Psoas muscle (tissue), 8 donors: Measurements from ENCODE around the gene LHCGR. TPM values are rescaled to one million over a fixed set of nuclear protein-coding genes. Genes with fewer than 3 reads are reported as not detected.
"Not testable (repeated sequence)": the region's sequence is repeated elsewhere in the genome, so short reads cannot be mapped to it uniquely, and the experiment has no call there.

Source experiments
- ATAC-seq, 4 donors: fragments of 200-7000 bp; cut with Tn5 transposase; one replicate each; pipeline ENCODE4 v1.9.1; 2020; ENCODE audit warnings: moderate library complexity in 3 of 4, mild to moderate bottlenecking in 2 of 4
- DNase-seq, 2 donors: peaks; one replicate each; pipeline ENCODE4 v3.0.0-alpha.2; 2020
- H3K27ac ChIP-seq: fragments of 200-600 bp; one replicate; pipeline ENCODE4 v1.8.0; 2022
- H3K27me3 ChIP-seq, 3 donors: fragments of 200-600 bp in 1 of 3; one replicate each; pipeline versions ENCODE4 v1.6.1 to v1.8.0; 2013 to 2022; ENCODE audit warnings: low read length in 2 of 3, mild to moderate bottlenecking in 2 of 3, moderate library complexity in 1 of 3; ENCODE audit not compliant: insufficient read depth in 3 of 3
- H3K36me3 ChIP-seq, 2 donors: fragments of 200-600 bp in 1 of 2; one replicate each; pipeline versions ENCODE4 v1.6.1 to v1.8.0; 2013 to 2022; ENCODE audit warnings: low read depth in 1 of 2, mild to moderate bottlenecking in 1 of 2, moderate library complexity in 1 of 2; ENCODE audit not compliant: insufficient read depth in 1 of 2
- H3K4me1 ChIP-seq: fragments of 200-600 bp; one replicate; pipeline ENCODE4 v1.8.0; 2022
- H3K4me3 ChIP-seq: fragments of 200-600 bp; one replicate; pipeline ENCODE4 v1.8.0; 2022; ENCODE audit warnings: mild to moderate bottlenecking
- H3K9me3 ChIP-seq: fragments of 200-600 bp; one replicate; pipeline ENCODE4 v1.8.0; 2022
- whole genome bisulfite sequencing, 3 donors: extraction: QIAGEN DNeasy Blood & Tissue Kit; methylation state at CpG; one replicate each; pipeline versions ENCODE4 v1.1.6 to v1.1.7; 2013; 5-methylcytosine and 5-hydroxymethylcytosine counted together
- intact Hi-C, 2 donors: fragments of 100-400 bp; cut with DNase I; formaldehyde crosslinking; loops; one replicate each; pipeline versions ENCODE4 v1.11.0 to v1.14.2; 2022
- polyA plus RNA-seq, 3 donors: library from polyadenylated mRNA; stranded (reverse); fragments of 200-250 nt; gene quantifications; one replicate each; pipeline ENCODE4 v1.2.3, GENCODE V29; 2013
- total RNA-seq, 4 donors: library from RNA; stranded (reverse); fragmentation: NEBNext Ultra II Directional in 2 of 4; extraction: Animal tissue kit (Norgen Biotek cat#: 25700) in 2 of 4; gene quantifications; one replicate each; pipeline versions ENCODE4 v1.2.1 to v1.2.4, GENCODE V29; 2021 to 2023
- TF ChIP-seq, protein P1 (sequence below): fragments of 200-600 bp; IDR thresholded peaks from one replicate; pipeline ENCODE4 v1.8.0; 2022; ENCODE audit warnings: antibody characterized with exemption
- donor health status: healthy with polysubstance abuse.
- donor health status: DM: no; HTN: no; CAD: no; lungs with moderate emphysema.
- donor health status: Bipolar disorder and iron deficiency.
- donor health status: healthy.
- donor health status: DM: yes; HTN: yes; CAD: no.
- donor health status: DM: no; HTN: no; CAD: no.
- donor health status: DM: no; HTN: no; CAD: no.
- donor health status: DM: yes; HTN: yes; CAD: no.

LHCGR gene
- total and polyA plus RNA-seq, 7 donors: 0.01 to 0.04 (median 0.03) TPM; not detected in 4

DNA sequence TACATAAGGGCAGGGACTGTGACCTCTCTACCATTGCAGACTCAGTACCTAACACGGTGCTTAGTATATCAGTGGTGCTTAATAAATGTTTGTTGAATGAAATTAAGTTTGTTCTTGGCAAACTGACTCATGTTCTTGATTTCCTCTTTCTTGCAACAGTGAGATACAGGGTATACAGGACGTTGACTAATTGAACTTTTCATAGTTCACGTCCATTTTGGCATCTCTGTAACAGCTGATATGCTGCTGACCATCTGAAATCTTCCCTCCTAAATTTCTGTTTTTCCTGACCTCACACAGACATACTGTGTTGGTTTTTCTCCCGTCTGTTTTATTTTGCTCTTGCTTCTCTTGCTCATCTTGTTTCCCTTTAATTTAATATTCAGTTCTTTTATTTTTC, 44.2 kb downstream of the LHCGR start:
- H3K9me3 ChIP-seq: no peaks in the 10 kb centered on the region
- H3K4me3 ChIP-seq: no peak overlapping the region
- H3K27ac ChIP-seq: no peak overlapping the region
- H3K36me3 ChIP-seq: no peaks in the 10 kb centered on the region
- DNase-seq (no peak), ATAC-seq (no peak)
- TF ChIP-seq, protein P1, sequence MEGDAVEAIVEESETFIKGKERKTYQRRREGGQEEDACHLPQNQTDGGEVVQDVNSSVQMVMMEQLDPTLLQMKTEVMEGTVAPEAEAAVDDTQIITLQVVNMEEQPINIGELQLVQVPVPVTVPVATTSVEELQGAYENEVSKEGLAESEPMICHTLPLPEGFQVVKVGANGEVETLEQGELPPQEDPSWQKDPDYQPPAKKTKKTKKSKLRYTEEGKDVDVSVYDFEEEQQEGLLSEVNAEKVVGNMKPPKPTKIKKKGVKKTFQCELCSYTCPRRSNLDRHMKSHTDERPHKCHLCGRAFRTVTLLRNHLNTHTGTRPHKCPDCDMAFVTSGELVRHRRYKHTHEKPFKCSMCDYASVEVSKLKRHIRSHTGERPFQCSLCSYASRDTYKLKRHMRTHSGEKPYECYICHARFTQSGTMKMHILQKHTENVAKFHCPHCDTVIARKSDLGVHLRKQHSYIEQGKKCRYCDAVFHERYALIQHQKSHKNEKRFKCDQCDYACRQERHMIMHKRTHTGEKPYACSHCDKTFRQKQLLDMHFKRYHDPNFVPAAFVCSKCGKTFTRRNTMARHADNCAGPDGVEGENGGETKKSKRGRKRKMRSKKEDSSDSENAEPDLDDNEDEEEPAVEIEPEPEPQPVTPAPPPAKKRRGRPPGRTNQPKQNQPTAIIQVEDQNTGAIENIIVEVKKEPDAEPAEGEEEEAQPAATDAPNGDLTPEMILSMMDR: no peak
- WGBS, 3 donors: 39 to 46% (median 43%) methylated on average over 4 of the region's 4 CpGs
- no peaks in the 10 kb centered on the region for H3K27me3 ChIP-seq
- intact Hi-C loops: no loop called here
- no peaks in the 10 kb centered on the region for H3K4me1 ChIP-seq

DNA sequence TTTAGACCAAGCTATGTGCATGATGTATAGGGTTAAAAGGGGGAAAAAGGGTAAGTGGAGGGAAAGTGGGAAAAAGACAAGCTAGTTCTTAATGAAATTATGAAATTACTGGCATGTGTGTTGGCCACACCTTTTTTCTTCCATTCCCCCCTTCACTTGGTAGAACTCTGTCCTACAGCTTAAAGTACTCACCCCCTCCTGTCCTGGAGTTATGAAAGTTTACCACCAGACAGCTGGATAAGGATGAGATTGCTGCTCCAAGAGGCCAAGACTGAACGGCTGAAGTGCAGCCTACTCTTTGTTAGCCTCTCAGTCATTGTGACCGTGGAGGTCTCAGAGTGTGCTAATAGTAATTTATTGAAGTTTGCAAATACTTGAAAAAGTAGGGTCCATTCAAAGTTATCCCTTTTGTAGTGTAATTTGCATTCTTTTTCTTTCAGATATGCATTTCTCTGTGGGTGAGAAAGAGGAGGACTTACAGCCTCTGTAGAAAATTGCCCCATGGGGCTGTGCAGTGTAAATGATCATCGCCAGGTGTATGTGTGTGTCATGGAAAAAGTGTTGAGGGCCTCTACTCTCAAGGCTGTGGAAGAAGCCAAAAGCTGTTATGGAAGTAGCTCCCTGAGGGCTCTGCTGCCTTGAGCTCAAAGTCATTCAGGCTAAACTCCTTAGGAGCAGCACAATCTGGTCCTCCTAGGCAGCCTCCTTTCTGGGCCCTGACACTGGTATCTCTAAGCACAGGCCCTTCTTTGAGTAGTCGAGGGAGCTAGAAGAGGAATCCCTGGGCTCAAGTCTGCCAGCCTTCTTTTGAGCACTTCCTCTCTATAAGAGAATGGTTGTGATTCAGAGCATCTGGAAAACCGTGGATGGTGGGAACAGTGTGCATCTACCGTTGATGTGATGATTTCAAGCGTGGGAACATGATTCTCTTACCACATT, 46.2 kb downstream of the LHCGR start:
- WGBS, 3 donors: 57 to 62% (median 60%) methylated on average over 7 of the region's 7 CpGs
- no peak for DNase-seq
- H3K27ac ChIP-seq: no peak overlapping the region

DNA sequence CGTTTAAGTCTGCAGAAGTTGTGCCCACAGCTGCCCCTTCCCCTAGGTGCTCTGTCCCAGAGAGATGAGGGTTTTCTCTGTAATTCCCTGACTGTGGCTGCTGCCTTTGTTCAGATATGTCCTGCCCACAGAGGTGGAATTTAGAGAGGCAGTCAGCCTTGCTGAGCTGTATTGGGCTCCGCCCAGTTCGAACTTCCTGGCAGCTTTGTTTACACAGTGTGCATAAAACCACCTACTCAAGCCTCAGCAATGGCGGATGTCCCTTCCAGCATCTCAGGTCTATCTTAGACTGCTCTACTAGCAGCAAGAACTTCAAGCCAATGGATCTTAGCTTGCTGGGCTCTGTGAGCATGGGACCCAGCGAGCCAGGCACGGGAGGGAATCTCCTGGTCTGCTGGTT, 48.1 kb downstream of the LHCGR start:
- Histone ChIP-seq H3K4me1 (no peaks in the 10 kb centered on the region), H3K27me3 (no peaks in the 10 kb centered on the region), H3K4me3 (no peak overlapping the region), H3K27ac (no peak overlapping the region), H3K9me3 (no peaks in the 10 kb centered on the region), H3K36me3 (no peaks in the 10 kb centered on the region)
- intact Hi-C loops: loop anchor here in 1 of 2 donors (5.0 kb wide), 1 partner anchor 580 kb away; no protein-coding TSS in a partner anchor
- TF ChIP-seq, protein P1: no peak
- ATAC-seq: no peak
- WGBS, 3 donors: 81 to 82% (median 81%) methylated on average over 6 of the region's 6 CpGs
- DNase-seq: no peak

More for the DNA sequence above, 46.2 kb downstream of the LHCGR start:
- H3K36me3 ChIP-seq: no peaks in the 10 kb centered on the region
- H3K9me3 ChIP-seq: no peaks in the 10 kb centered on the region
- H3K4me1 ChIP-seq: no peaks in the 10 kb centered on the region
- H3K27me3 ChIP-seq: no peaks in the 10 kb centered on the region
- intact Hi-C loops: loop anchor here in 1 of 2 donors (5.0 kb wide), 1 partner anchor 578 kb away; no protein-coding TSS in a partner anchor
- TF ChIP-seq, protein P1: no peak
- no peak overlapping the region for H3K4me3 ChIP-seq
- ATAC-seq: no peak

DNA sequence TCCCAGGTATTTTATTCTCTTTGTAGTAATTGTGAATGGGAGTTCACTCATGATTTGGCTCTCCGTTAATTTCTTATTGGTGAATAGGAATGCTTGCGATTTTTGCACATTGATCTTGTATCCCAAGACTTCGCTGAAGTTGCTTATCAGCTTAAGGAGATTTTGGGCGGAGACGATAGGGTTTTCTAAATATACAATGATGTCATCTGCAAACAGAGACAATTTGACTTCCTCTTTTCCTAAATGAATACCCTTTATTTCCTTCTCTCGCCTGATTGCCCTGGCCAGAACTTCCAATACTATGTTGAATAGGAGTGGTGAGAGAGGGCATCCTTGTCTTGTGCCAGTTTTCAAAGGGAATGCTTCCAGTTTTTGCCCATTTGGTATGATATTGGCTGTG, 51.9 kb downstream of the LHCGR start:
- H3K4me1 ChIP-seq, H3K27ac ChIP-seq, DNase-seq, H3K36me3 ChIP-seq, H3K9me3 ChIP-seq, intact Hi-C loops, H3K27me3 ChIP-seq, ATAC-seq, H3K4me3 ChIP-seq: not testable (repeated sequence)
- WGBS, 3 donors: 91 to 95% (median 92%) methylated on average over 6 of the region's 6 CpGs

DNA sequence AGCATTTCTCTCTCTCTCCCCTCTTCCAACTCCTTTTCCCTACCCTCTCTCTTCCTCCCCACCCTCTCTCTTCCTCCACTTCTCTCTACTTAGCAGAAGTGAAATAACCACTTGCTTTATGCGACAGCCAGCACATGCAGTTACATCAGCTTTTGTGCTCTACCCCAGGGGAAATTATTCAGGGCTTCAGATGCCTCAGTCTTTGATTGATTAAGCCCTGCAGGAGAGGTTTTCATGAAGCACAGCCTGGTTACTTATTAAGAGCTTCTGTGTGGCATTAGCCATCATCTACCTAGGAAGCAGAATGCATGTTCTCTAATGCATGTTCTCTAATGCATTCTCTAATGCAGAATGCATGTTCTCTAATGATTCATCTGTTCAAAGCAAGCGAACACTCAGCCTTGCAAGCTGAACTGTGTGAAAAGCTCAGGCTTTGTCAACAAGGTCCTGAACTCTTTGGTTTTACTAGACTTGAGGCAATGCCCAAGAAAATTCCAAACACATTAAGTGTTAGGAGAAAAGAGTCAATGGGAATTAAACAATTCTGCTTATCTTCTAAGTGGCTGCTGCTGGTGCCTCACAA, 56.1 kb downstream of the LHCGR start:
- H3K36me3 ChIP-seq: no peaks in the 10 kb centered on the region
- no peak overlapping the region for H3K4me3 ChIP-seq
- H3K27me3 ChIP-seq: no peaks in the 10 kb centered on the region
- intact Hi-C loops: no loop called here
- H3K9me3 ChIP-seq: no peaks in the 10 kb centered on the region
- no peak for ATAC-seq
- TF ChIP-seq, protein P1: no peak
- no peak for DNase-seq
- no peak overlapping the region for H3K27ac ChIP-seq
- WGBS, 3 donors: 68 to 75% (median 75%) methylated on average over 2 of the region's 2 CpGs
- no peaks in the 10 kb centered on the region for H3K4me1 ChIP-seq
